Stimulated activated CD4-positive, alpha-beta T cell treated with anti-CD3 and anti-CD28 coated beads, Interleukin-4, amount 100 ng/mL, for 1 hour (primary cell): ENCODE results near the gene CRK.
"Not testable (repeated sequence)": the region's sequence is repeated elsewhere in the genome, so short reads cannot be mapped to it uniquely, and the experiment has no call there.

Experiments used
- DNase-seq: peaks from one replicate; pipeline ENCODE4 v3.0.0-alpha.2; 2020

Gene CRK

GRCh38 chr17:1462164-1463112, 6.4 kb upstream of the CRK start:
- no peak for DNase-seq

- no peak for DNase-seq
These were observed 5.3 kb upstream of the CRK start for GRCh38 chr17:1461198-1461944.

GRCh38 chr17:1460233-1460632, 4.2 kb upstream of the CRK start:
- DNase-seq, result no peak

GRCh38 chr17:1455291-1455796, 688 bp downstream of the CRK start:
- DNase-seq, result peak; percentile 21

GRCh38 chr17:1454541-1454940, 1.5 kb downstream of the CRK start:
- no peak for DNase-seq

- DNase-seq, result not testable (repeated sequence)
These were observed 2.3 kb downstream of the CRK start for GRCh38 chr17:1453694-1454093.

- DNase-seq, result no peak
These were observed 3.2 kb downstream of the CRK start for GRCh38 chr17:1452836-1453235.

- DNase-seq, result not testable (repeated sequence)
These were observed 5.8 kb downstream of the CRK start for GRCh38 chr17:1450261-1450660.

GRCh38 chr17:1449412-1449967, 6.5 kb downstream of the CRK start:
- DNase-seq, result no peak

- no peak for DNase-seq
These were observed 9.0 kb downstream of the CRK start for GRCh38 chr17:1447052-1447451.

- DNase-seq, result no peak
These were observed 9.8 kb downstream of the CRK start for GRCh38 chr17:1446201-1446600.

GRCh38 chr17:1445695-1446094, 10.3 kb downstream of the CRK start:
- not testable (repeated sequence) for DNase-seq

- not testable (repeated sequence) for DNase-seq
These were observed 13.3 kb downstream of the CRK start for GRCh38 chr17:1442721-1443120.

- no peak for DNase-seq
These were observed 13.8 kb downstream of the CRK start for GRCh38 chr17:1442187-1442586.

- no peak for DNase-seq
These were observed 15.1 kb downstream of the CRK start for GRCh38 chr17:1440921-1441320.

GRCh38 chr17:1438593-1439083, 17.4 kb downstream of the CRK start:
- no peak for DNase-seq

GRCh38 chr17:1435326-1435725, 20.7 kb downstream of the CRK start:
- DNase-seq, result no peak

GRCh38 chr17:1434150-1434549, 21.9 kb downstream of the CRK start:
- DNase-seq, result no peak

- no peak for DNase-seq
These were observed 24.4 kb downstream of the CRK start for GRCh38 chr17:1431631-1432104.

- no peak for DNase-seq
These were observed 32.4 kb downstream of the CRK start for GRCh38 chr17:1423456-1424135.

- no peak for DNase-seq
These were observed 33.1 kb downstream of the CRK start for GRCh38 chr17:1422885-1423284.

GRCh38 chr17:1421470-1421869, 34.6 kb downstream of the CRK start:
- DNase-seq, result no peak

- DNase-seq, result no peak
These were observed 35.1 kb downstream of the CRK start for GRCh38 chr17:1420981-1421380.
